HCEC 1CT (cell line): Measurements from ENCODE around the gene SP8.

Source experiments
- DNase-seq: peaks from one replicate; pipeline ENCODE4 v3.0.0-alpha.2; 2017

Gene SP8

DNA sequence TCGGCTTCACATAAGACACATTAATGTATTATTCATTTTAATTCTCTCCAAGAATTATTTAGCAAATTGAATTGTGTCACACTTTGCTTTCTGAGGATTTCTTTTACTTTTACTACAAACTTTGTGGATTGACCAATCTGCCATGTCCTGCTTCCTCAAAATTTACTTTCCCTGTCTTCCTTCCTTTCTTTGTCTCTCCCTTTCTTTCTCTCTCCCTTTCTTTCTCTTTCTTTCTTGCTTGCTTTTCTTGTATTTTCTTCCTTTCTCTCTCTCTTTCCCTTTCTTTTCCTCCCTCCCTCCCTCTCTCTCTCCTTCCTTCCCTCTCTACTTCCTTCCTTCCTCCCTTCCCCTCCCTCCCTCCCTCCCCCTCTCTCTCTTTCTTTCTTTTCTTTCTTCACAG lies 37.8 kb downstream of the SP8 start:
- DNase-seq = no peak

DNA sequence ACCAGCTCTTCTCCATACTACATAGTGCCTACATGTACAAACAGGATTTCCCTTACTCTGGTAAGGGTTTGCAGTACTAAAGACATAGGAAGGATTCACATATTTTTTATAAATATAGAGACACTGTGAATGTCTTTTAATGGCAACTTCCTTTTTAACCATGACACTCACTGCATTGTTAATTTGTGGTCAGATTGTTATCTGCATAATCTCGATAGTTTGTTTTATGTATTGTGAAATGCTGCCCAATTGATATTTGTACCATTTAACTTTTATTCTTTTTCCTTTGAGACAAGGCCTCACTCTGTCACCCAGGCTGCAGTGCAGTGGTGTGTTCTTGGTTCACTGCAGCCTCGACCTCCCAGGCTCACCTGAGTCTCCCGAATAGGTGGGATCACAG lies 39.7 kb downstream of the SP8 start:
- DNase-seq = no peak

DNA sequence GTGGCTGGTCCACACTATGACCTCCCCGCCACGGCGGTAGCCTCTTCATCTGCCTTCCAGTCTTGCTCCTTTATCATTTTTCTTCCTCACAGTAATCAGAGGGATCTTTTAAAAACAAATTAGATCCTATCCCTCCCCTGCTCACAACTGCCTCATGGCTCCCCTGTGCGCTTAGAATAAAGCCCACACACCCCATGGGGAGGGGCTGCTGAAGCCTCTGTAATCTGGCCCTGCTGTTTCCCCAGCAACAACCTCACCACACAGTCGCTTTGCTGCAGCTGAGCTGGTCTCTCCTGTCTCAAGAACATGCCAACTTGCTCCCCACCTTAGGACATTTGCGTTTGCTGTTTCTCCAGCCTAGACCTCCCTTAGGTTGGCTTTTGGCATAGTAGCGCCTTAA lies 41.0 kb downstream of the SP8 start:
- DNase-seq = no peak

DNA sequence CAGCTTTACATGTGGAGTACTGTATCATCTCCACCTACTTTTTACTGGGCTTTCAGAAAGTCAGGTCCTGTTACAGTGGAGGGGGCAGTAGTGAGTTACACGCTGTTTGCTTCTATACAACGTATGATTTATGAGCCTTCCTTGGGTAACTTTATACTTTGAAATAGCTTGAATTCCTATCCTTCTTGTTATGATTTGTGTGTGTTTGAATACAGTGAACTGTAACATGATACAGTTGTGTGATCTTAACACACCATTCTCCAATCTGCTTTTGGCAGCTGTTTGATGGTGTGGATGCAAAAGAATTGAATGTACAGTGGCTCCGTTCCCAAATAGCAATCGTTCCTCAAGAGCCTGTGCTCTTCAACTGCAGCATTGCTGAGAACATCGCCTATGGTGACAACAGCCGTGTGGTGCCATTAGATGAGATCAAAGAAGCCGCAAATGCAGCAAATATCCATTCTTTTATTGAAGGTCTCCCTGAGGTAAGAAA lies 41.7 kb downstream of the SP8 start:
- peak; percentile 20 for DNase-seq

DNA sequence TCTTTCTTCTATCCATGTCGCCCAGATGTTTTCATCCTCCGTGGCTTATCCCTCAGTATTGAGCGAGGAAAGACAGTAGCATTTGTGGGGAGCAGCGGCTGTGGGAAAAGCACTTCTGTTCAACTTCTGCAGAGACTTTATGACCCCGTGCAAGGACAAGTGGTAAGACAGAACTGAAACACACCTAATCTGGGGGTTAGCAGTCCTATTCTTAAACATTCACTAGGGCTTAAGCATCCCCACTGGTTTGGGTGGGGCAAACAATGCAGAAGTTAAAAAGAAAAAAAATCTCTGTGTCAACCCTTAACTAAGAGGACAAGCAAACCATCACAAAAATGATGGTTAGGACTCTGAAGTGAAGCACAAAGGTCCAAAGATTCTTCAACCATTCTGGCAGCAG lies 43.8 kb downstream of the SP8 start:
- no peak for DNase-seq

DNA sequence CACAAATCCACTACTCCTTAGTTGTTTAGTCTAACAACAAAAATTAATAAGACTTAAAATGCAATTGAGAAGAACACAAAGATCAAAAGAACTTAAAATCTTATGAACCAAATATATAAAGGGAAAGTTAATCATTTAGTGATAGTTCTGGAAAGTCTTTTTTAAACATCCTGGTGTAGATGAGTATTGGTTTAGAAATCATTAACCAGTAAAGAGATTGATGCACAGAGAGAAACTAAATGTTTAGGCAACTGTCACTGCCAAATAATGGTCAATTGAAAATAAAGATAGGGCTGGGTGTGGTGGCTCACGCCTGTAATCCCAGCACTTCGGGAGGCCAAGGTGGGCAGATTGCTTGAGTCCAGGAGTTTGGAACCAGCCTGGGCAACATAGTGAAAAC lies 44.9 kb downstream of the SP8 start:
- no peak for DNase-seq

DNA sequence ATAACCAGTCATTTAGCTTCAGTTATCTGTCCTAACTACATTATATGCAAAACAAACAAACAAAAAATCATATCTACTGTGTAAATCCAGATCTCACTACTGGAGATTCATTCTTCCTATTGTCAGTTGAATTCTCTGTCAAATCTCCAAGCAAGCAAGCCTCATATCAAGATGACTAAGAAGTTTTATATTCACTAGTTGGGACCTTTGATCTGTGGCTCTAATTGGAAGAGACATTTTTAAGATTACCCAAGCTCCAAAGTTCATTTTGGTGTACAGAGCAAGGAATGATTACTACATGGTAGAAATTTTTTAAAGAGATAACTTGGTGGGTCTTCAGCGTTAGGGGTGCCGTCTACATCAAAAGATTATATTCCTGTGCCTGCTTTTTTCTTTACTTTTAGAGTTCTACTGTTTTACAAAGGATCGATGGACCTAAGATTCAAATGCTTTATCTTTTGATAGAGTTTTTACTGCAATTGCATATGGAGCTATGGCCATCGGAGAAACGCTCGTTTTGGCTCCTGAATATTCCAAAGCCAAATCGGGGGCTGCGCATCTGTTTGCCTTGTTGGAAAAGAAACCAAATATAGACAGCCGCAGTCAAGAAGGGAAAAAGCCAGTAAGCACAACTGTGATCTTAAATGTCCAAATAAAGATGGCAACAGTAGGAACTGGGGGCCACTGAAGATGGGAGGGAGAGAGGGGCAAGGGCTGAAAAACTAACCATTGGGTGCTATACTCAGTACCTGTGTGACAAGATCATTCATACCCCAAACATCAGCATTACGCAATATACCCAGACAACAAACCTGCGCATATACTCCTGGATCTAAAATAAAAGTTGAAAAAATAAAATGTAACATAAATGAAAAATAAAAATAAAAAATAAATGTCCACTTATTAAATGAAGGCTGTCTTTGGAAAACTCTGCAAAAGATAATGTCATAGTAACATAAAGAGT lies 47.9 kb downstream of the SP8 start:
- no peak for DNase-seq

DNA sequence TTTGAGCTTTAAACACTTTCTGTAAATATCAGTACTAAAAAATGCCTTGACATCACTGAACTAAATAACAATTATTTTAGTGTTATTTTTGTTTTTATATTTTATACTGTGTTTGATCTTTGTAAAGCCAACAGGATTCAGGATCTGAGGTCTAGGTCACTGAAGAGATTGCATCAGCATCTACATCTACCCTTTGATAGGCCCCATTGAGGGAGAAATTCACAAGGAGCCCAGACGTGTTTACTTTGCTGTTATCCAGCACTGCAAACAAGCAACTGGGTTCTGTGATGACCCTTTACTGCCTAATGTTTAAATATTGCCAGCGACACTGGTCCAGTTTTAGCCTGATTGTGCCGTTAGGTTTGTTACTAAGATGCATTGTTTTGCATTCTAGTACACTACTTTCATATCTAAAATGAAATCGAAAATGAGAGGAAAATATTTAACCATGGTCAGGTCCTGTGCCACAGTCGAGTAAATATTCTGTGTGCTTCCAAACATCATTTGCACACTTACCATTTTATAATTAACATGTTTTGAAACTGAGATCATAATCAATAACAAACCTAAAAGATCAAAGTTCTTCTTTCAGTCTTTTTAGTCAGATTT lies 48.7 kb downstream of the SP8 start:
- no peak for DNase-seq

DNA sequence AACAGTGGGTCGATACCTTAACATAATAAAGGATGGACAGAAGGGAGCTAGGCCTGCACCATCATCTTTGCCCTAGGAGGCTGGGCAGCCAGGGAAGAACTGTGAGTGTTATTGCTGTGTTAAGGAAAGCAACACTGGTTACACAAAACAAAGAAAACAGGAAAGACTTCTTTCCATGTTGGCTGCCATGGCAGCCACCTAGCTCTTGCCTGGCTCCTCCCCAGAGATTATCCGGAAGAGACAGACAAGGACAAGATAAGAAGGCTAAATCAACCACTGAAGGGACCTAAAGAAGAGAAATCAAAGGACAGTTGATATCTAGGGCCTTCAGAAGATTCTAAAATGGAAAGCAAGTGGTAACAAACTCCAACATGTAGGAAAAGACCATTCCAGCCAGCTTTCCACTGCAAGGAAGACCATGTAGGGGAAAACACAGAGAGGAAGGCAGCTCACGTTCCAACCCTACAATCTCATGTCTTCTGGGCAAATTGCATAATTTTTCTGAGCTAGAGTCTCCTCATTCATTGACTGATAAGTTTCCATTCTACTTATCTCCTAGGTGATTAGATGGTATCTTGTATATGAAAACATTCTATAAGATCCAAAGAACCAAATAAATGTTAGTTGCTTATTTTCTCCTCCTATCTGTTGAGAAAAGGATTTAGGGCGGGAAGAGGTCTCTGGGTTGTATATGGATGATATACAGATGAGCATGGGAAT lies 51.2 kb downstream of the SP8 start:
- no peak for DNase-seq
